ENCODE results near the gene TMEM45A. TPM values are rescaled to one million over a fixed set of nuclear protein-coding genes. Genes with fewer than 3 reads are reported as not detected.

Gene TMEM45A
- total RNA-seq, 2 donors from 2014 or later: 5.8 to 7.8 TPM

DNA sequence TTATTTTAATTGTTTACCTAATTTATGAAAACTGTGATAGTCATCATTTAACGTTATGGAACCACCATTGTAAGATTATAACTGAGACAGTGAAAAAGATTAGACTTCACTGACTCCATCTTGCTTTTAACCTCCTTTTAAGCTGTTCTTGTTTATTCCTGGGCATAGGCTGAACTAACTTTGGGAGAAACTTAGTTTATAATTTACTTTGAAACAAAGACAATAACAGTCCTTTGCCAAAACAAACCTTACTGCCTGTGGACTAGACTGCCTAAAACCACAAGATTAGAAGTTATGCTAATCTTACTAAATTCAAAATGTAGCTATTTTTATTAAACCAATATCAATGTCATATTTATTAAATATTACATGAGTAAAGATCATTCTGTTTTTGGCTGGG lies 44.3 kb upstream of the TMEM45A start:
- Mint-ChIP-seq H3K4me1 (peaks cover 9% of the 10 kb centered on the region), H3K36me3 (ENCODE audit: low read depth) (peaks cover 31% of the 10 kb centered on the region), H3K9me3 (peaks cover 75% of the 10 kb centered on the region), H3K27ac (no peak overlapping the region), H3K4me3 (no peak overlapping the region), H3K27me3 (ENCODE audit: insufficient read depth) (no peaks in the 10 kb centered on the region)
- Histone ChIP-seq H3K9ac (ENCODE audit: extremely low read depth, low read length, poor library complexity, severe bottlenecking) (no peak overlapping the region), H3K4me3 (ENCODE audit: low read length) (peak overlapping the region; percentile 58), H3K36me3 (ENCODE audit: control insufficient read depth, insufficient read depth, low read length) (peaks cover 12% of the 10 kb centered on the region), H3K27me3 (ENCODE audit: control insufficient read depth, insufficient read depth, low read length, poor library complexity, severe bottlenecking) (no peaks in the 10 kb centered on the region), H3K27ac (ENCODE audit: low read depth, low read length) (no peak overlapping the region), H3K9me3 (ENCODE audit: control insufficient read depth, low read length) (peaks cover 81% of the 10 kb centered on the region), H3K4me1 (ENCODE audit: control insufficient read depth, insufficient read depth, low read length) (peaks cover 5% of the 10 kb centered on the region)
- TF ChIP-seq, protein P1, sequence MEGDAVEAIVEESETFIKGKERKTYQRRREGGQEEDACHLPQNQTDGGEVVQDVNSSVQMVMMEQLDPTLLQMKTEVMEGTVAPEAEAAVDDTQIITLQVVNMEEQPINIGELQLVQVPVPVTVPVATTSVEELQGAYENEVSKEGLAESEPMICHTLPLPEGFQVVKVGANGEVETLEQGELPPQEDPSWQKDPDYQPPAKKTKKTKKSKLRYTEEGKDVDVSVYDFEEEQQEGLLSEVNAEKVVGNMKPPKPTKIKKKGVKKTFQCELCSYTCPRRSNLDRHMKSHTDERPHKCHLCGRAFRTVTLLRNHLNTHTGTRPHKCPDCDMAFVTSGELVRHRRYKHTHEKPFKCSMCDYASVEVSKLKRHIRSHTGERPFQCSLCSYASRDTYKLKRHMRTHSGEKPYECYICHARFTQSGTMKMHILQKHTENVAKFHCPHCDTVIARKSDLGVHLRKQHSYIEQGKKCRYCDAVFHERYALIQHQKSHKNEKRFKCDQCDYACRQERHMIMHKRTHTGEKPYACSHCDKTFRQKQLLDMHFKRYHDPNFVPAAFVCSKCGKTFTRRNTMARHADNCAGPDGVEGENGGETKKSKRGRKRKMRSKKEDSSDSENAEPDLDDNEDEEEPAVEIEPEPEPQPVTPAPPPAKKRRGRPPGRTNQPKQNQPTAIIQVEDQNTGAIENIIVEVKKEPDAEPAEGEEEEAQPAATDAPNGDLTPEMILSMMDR (conservative IDR thresholded peaks at IDR 0.05): no peak
- DNase-seq: no peak
- WGBS, 2 experiments (ENCODE audit: insufficient coverage in 1 of 2, insufficient read length in 1 of 2): 100% methylated on average over 1 of the region's 1 CpG

GRCh38 chr3:100449214-100449613 lies 43.2 kb upstream of the TMEM45A start:
- Histone ChIP-seq H3K9ac (ENCODE audit: extremely low read depth, low read length, poor library complexity, severe bottlenecking) (no peak overlapping the region), H3K36me3 (ENCODE audit: control insufficient read depth, insufficient read depth, low read length) (peaks cover 12% of the 10 kb centered on the region), H3K27ac (ENCODE audit: low read depth, low read length) (no peak overlapping the region), H3K9me3 (ENCODE audit: control insufficient read depth, low read length) (peaks cover 70% of the 10 kb centered on the region), H3K27me3 (ENCODE audit: control insufficient read depth, insufficient read depth, low read length, poor library complexity, severe bottlenecking) (no peaks in the 10 kb centered on the region), H3K4me3 (ENCODE audit: low read length) (peak overlapping the region; percentile 61), H3K4me1 (ENCODE audit: control insufficient read depth, insufficient read depth, low read length) (peaks cover 5% of the 10 kb centered on the region)
- DNase-seq: no peak
- peaks cover 64% of the 10 kb centered on the region for H3K9me3 Mint-ChIP-seq
- peaks cover 9% of the 10 kb centered on the region for H3K4me1 Mint-ChIP-seq
- H3K36me3 Mint-ChIP-seq (ENCODE audit: low read depth): peaks cover 30% of the 10 kb centered on the region
- H3K4me3 Mint-ChIP-seq: no peak overlapping the region
- H3K27ac Mint-ChIP-seq: no peak overlapping the region
- WGBS, 2 experiments (ENCODE audit: insufficient coverage in 1 of 2, insufficient read length in 1 of 2): 68 to 76% methylated on average over 2 of the region's 2 CpGs
- TF ChIP-seq, protein P1 (conservative IDR thresholded peaks at IDR 0.05): no peak
- no peaks in the 10 kb centered on the region for H3K27me3 Mint-ChIP-seq (ENCODE audit: insufficient read depth)

- 95% methylated on average over 4 of the region's 4 CpGs; no CpG with 5 or more reads in 1 of the 2 experiments for WGBS, 2 experiments (ENCODE audit: insufficient coverage in 1 of 2, insufficient read length in 1 of 2)
- peaks cover 3% of the 10 kb centered on the region for H3K36me3 ChIP-seq (ENCODE audit: control insufficient read depth, insufficient read depth, low read length)
- peaks cover 32% of the 10 kb centered on the region for H3K9me3 Mint-ChIP-seq
- peaks cover 41% of the 10 kb centered on the region for H3K36me3 Mint-ChIP-seq (ENCODE audit: low read depth)
- no peak for DNase-seq
- H3K4me3 Mint-ChIP-seq: no peak overlapping the region
- H3K27ac Mint-ChIP-seq: no peak overlapping the region
- no peak overlapping the region for H3K9ac ChIP-seq (ENCODE audit: extremely low read depth, low read length, poor library complexity, severe bottlenecking)
- H3K4me1 ChIP-seq (ENCODE audit: control insufficient read depth, insufficient read depth, low read length): peaks cover 9% of the 10 kb centered on the region
- H3K27me3 ChIP-seq (ENCODE audit: control insufficient read depth, insufficient read depth, low read length, poor library complexity, severe bottlenecking): no peaks in the 10 kb centered on the region
- H3K4me3 ChIP-seq (ENCODE audit: low read length): peak overlapping the region; percentile 8
- H3K27ac ChIP-seq (ENCODE audit: low read depth, low read length): no peak overlapping the region
- H3K27me3 Mint-ChIP-seq (ENCODE audit: insufficient read depth): no peaks in the 10 kb centered on the region
- peaks cover 13% of the 10 kb centered on the region for H3K4me1 Mint-ChIP-seq
- TF ChIP-seq, protein P1 (conservative IDR thresholded peaks at IDR 0.05): no peak
- H3K9me3 ChIP-seq (ENCODE audit: control insufficient read depth, low read length): peaks cover 17% of the 10 kb centered on the region
Observed at GRCh38 chr3:100454677-100455076, 37.7 kb upstream of the TMEM45A start.

Measured in endodermal cell (in vitro differentiated cells).